Stomach (tissue), 9 donors: ENCODE measurements around the gene RFC2. TPM values are rescaled to one million over a fixed set of nuclear protein-coding genes. Genes with fewer than 3 reads are reported as not detected.
A peak's percentile ranks its signal among the peaks of the same experiment; 100 is the strongest.

Experiments
- DNase-seq, 2 donors: peaks; one replicate each; pipeline versions ENCODE4 v3.0.0 to v3.0.0-alpha.2; 2013 to 2019
- H3K27ac ChIP-seq, 5 donors: fragments of 200-600 bp in 4 of 5; sonication (generic) in 4 of 5; one replicate each; pipeline ENCODE4 v1.5.1; 2013 to 2019; ENCODE audit warnings: mild to moderate bottlenecking in 1 of 5, moderate library complexity in 1 of 5
- H3K27me3 ChIP-seq, 3 donors: fragments of 200-600 bp; sonication (generic); one replicate each; pipeline ENCODE4 v1.5.1; 2017 to 2019; ENCODE audit warnings: mixed run types in 1 of 3
- H3K36me3 ChIP-seq, 4 donors: fragments of 200-600 bp; sonication (generic); 1 replicate in 3 of 4; 2 replicates in 1 of 4; pipeline ENCODE4 v1.5.1; 2016 to 2019
- H3K4me1 ChIP-seq, 4 donors: fragments of 200-600 bp; sonication (generic); one replicate each; pipeline ENCODE4 v1.5.1; 2016 to 2019
- H3K4me3 ChIP-seq, 4 donors: fragments of 200-600 bp; sonication (generic) in 3 of 4; one replicate each; pipeline ENCODE4 v1.5.1; 2016 to 2019; ENCODE audit warnings: mild to moderate bottlenecking in 1 of 4
- H3K9me3 ChIP-seq, 4 donors: fragments of 200-600 bp; sonication (generic); one replicate each; pipeline ENCODE4 v1.5.1; 2016 to 2019
- EP300 ChIP-seq: sonication (generic); formaldehyde crosslinking; IDR thresholded peaks from one replicate; pipeline ENCODE4 v1.6.1; 2017; ENCODE audit warnings: antibody characterized with exemption
- POLR2A ChIP-seq, 4 donors: fragments of 450-650 bp; IDR thresholded peaks; one replicate each; pipeline ENCODE4 v1.6.1; 2016; ENCODE audit warnings: antibody characterized with exemption in 4 of 4, control low read depth in 2 of 4, mild to moderate bottlenecking in 1 of 4, moderate library complexity in 1 of 4
- POLR2AphosphoS5 ChIP-seq, 3 donors: sonication (generic); formaldehyde crosslinking; IDR thresholded peaks; one replicate each; pipeline ENCODE4 v1.6.1; 2016; ENCODE audit warnings: antibody characterized with exemption in 3 of 3
- WGBS, 5 donors: extraction: QIAGEN DNeasy Blood & Tissue Kit in 3 of 5; methylation state at CpG; one replicate each; pipeline versions ENCODE4 v1.1.5 to v1.1.7; 2013 to 2018; 5-methylcytosine and 5-hydroxymethylcytosine counted together
- intact Hi-C: fragments of 100-400 bp; cut with DNase I; formaldehyde crosslinking; loops from one replicate; pipeline ENCODE4 v1.15.1; 2023; ENCODE audit warnings: low total_unique reads
- polyA plus RNA-seq, 3 donors: library from polyadenylated mRNA; stranded (reverse); fragments of 200-250 nt; gene quantifications; one replicate each; pipeline ENCODE4 v1.2.3, GENCODE V29; 2013
- total RNA-seq, 5 donors: library from RNA; depleted of rRNA; stranded (reverse); fragments of >200 nt; gene quantifications; one replicate each; pipeline versions ENCODE4 v1.1.0 to v1.2.3, GENCODE V29; 2014 to 2016
- TF ChIP-seq, protein P1 (sequence below), 7 experiments: fragments of 450-650 bp in 4 of 7; fragments of 200-600 bp in 3 of 7; sonication (generic) in 3 of 7; IDR thresholded peaks; one replicate each; pipeline ENCODE4 v1.5.1; 2016 to 2019; ENCODE audit warnings: antibody characterized with exemption in 7 of 7, control low read depth in 2 of 7, mild to moderate bottlenecking in 1 of 7
- donor health status: healthy with polysubstance abuse.
- donor health status: Bipolar disorder and iron deficiency.
- donor health status: healthy.

RFC2 gene
- total and polyA plus RNA-seq, 8 donors, result 7.7 to 39.1 (median 23.0) TPM

DNA sequence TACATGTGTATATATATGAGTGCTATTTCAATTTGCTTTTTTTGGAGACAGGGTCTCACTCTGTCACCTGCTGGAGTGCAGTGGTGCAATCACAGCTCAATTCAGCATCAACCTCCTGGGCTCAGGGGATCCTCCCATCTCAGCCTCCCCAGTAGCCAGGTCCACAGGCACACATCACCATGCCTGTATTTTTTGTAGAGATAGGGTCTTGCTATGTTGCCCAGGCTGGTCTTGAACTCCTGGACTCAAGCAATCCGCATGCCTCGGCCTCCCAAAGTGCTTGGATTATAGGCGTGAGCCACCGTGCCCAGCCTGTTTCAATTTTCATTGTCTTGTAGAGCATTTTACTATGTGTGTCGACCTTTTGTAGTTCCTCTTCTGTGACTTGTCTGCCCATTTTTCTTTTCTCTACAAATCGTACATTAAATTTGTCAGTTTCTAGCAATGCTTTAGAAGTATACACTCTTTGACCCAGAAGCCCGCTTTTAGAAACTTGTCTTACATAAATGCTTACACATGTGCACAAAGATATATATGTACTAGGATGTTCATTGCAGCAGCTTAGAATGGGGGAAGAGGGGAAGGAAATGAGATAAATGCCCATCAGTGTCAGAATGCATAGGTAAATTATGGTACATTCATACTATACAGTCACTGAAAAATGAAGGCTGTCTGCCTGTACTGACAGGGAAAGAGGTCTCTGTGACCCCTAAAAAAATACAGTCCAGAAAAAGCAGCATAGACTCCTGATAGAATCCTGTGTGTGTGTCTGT, 12.2 kb upstream of the RFC2 start:
- Histone ChIP-seq H3K36me3 (no peaks in the 10 kb centered on the region), H3K27me3 (no peaks in the 10 kb centered on the region), H3K27ac (no peak overlapping the region), H3K4me1 (peaks cover 0 to 24% (median 15%) of the 10 kb centered on the region in 4 donors), H3K4me3 (no peak overlapping the region), H3K9me3 (no peaks in the 10 kb centered on the region)
- intact Hi-C loops, result no loop called here
- TF ChIP-seq, protein P1, sequence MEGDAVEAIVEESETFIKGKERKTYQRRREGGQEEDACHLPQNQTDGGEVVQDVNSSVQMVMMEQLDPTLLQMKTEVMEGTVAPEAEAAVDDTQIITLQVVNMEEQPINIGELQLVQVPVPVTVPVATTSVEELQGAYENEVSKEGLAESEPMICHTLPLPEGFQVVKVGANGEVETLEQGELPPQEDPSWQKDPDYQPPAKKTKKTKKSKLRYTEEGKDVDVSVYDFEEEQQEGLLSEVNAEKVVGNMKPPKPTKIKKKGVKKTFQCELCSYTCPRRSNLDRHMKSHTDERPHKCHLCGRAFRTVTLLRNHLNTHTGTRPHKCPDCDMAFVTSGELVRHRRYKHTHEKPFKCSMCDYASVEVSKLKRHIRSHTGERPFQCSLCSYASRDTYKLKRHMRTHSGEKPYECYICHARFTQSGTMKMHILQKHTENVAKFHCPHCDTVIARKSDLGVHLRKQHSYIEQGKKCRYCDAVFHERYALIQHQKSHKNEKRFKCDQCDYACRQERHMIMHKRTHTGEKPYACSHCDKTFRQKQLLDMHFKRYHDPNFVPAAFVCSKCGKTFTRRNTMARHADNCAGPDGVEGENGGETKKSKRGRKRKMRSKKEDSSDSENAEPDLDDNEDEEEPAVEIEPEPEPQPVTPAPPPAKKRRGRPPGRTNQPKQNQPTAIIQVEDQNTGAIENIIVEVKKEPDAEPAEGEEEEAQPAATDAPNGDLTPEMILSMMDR (IDR thresholded peaks at IDR 0.05), result no peak
- TF ChIP-seq POLR2A (IDR thresholded peaks at IDR 0.05) (no peak), POLR2AphosphoS5 (IDR thresholded peaks at IDR 0.05) (no peak), EP300 (no peak)
- WGBS, 5 donors, result 76 to 83% (median 79%) methylated on average over 7 of the region's 7 CpGs
- no peak for DNase-seq

DNA sequence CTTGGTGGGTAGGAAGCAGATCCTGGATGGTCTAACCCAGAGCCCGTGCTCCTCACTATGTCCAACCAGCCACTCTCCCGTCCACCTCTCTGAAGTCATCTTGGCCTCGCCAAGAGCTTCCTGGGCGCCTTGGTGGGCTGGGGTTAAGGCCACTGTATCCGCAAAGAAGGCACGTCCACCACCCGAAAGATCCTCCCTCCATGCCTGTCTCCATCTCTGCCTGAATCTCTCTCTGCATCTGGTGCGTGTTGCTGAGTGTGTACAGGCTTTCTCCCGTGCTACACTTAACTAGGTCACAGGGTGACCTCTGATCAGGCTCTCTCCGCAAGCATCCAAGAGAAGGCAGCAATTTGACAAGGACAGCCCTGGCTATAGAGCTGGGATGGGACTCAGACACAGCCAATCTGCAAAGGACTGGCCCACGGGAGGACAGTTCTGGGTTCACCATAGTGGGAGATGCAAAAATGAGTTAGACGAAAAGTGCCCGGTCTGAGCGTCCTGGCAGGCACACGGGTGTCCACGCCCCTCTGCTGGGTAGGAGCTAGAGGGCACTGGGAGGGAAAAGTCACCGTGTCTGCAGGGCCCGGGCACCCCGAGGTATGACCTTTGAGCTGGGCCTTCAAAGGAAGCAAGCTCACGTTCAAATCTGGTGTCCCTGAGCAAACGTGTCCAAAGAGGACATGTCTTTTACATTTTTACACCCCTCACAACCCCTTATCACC, 9.4 kb upstream of the RFC2 start:
- WGBS, 5 donors, result 53 to 64% (median 57%) methylated on average over 20 to 21 of the region's 21 CpGs
- Histone ChIP-seq H3K27ac (no peak overlapping the region), H3K36me3 (no peaks in the 10 kb centered on the region), H3K9me3 (no peaks in the 10 kb centered on the region), H3K4me3 (no peak overlapping the region), H3K27me3 (no peaks in the 10 kb centered on the region), H3K4me1 (peaks cover 0 to 5% (median 3%) of the 10 kb centered on the region in 4 donors)
- intact Hi-C loops, result no loop called here
- no peak for TF ChIP-seq POLR2A (IDR thresholded peaks at IDR 0.05)
- no peak for TF ChIP-seq POLR2AphosphoS5 (IDR thresholded peaks at IDR 0.05)
- TF ChIP-seq EP300, result no peak
- TF ChIP-seq, protein P1 (IDR thresholded peaks at IDR 0.05), result no peak
- DNase-seq, result no peak

DNA sequence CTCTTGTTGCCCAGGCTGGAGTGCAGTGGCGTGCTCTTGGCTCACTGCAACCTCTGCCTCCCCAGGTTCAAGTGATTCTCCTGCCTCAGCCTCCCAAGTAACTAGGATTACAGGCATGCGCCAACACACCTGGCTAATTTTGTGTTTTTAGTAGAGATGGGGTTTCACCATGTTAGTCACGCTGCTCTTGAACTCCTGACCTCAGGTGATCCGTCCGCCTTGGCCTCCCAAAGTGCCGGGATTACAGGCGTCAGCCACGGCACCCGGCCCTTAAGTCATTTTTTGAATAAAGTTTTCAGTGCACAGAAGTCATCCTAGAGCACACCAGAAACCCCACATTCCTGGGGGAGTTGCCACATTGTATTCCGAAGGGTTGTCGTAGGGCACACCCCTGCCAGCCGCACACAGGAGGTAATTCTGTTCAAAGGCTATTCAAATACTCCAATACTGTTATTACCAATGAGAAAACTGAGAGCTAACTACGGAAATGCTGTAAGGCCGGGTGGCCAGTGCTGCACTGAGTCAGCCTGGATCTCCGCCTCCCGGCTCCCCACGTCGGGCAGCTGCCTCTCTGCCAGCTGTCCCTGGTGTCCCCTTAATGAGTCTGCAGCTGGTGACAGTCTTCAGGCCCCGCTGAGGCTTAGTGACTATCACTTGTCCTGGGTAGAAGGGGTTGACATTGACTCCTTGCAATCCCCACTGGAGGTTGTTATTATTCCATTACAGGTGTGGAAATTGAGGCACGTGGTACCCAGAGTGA, 8.6 kb upstream of the RFC2 start:
- Histone ChIP-seq H3K4me3 (no peak overlapping the region), H3K36me3 (no peaks in the 10 kb centered on the region), H3K9me3 (no peaks in the 10 kb centered on the region), H3K27me3 (no peaks in the 10 kb centered on the region), H3K27ac (no peak overlapping the region), H3K4me1 (peaks cover 0 to 9% (median 3%) of the 10 kb centered on the region in 4 donors)
- DNase-seq, result peak in 1 of 2 donors; percentile 77
- TF ChIP-seq EP300, result no peak
- TF ChIP-seq, protein P1 (IDR thresholded peaks at IDR 0.05), result no peak
- TF ChIP-seq POLR2A (IDR thresholded peaks at IDR 0.05), result no peak
- no peak for TF ChIP-seq POLR2AphosphoS5 (IDR thresholded peaks at IDR 0.05)
- intact Hi-C loops, result no loop called here
- WGBS, 5 donors, result 77 to 87% (median 81%) methylated on average over 19 to 20 of the region's 20 CpGs

DNA sequence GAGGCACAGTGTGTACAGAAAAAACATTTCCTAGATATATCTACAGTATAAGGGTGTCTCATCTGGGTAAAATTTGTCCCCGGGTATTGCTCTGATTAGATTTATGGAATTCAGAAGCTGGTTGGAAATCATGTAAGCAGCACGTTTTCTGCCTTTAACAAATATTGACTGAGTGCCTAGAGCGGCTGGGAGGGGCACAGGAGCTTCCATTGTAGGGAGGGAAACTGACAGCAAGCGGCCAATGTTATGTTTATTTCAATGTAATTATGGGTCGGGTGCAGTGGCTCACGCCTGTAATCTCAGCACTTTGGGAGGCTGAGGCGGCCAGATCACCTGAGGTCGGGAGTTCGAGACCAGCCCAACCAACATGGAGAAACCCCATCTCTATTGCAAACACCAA, 4.4 kb upstream of the RFC2 start:
- Histone ChIP-seq H3K27ac (peak overlapping the region in 3 of 5 donors; percentile 18 to 49 (median 24)), H3K27me3 (no peaks in the 10 kb centered on the region), H3K4me3 (no peak overlapping the region), H3K36me3 (no peaks in the 10 kb centered on the region), H3K4me1 (peaks cover 5 to 35% (median 20%) of the 10 kb centered on the region in 4 donors), H3K9me3 (no peaks in the 10 kb centered on the region)
- TF ChIP-seq, protein P1 (IDR thresholded peaks at IDR 0.05), result no peak
- TF ChIP-seq POLR2AphosphoS5 (IDR thresholded peaks at IDR 0.05), result no peak
- TF ChIP-seq POLR2A (IDR thresholded peaks at IDR 0.05), result no peak
- TF ChIP-seq EP300, result no peak
- DNase-seq, result peak in 1 of 2 donors; percentile 79
- intact Hi-C loops, result no loop called here
- WGBS, 5 donors, result 20 to 65% (median 39%) methylated on average over 9 of the region's 9 CpGs
